ENCODE results near the gene KIFC3.

KIFC3 gene

GRCh38 chr16:57757326-57757786 lies 44.9 kb downstream of the KIFC3 start:
- no peak overlapping the region for H3K4me3 ChIP-seq (ENCODE audit: low read depth, low read length)
- peak; percentile 94 for TF ChIP-seq CTCF (IDR thresholded peaks at IDR 0.05; ENCODE audit: low read depth, low read length)

GRCh38 chr16:57756424-57757325 lies 45.6 kb downstream of the KIFC3 start:
- no peak overlapping the region for H3K4me3 ChIP-seq (ENCODE audit: low read depth, low read length)
- no peak for TF ChIP-seq CTCF (IDR thresholded peaks at IDR 0.05; ENCODE audit: low read depth, low read length)

- TF ChIP-seq CTCF (IDR thresholded peaks at IDR 0.05; ENCODE audit: low read depth, low read length), result no peak
- no peak overlapping the region for H3K4me3 ChIP-seq (ENCODE audit: low read depth, low read length)
Measured at GRCh38 chr16:57755726-57756423, 46.4 kb downstream of the KIFC3 start.

- no peak for TF ChIP-seq CTCF (IDR thresholded peaks at IDR 0.05; ENCODE audit: low read depth, low read length)
- H3K4me3 ChIP-seq (ENCODE audit: low read depth, low read length), result no peak overlapping the region
Measured at GRCh38 chr16:57755061-57755684, 47.1 kb downstream of the KIFC3 start.

GRCh38 chr16:57754354-57755060 lies 47.8 kb downstream of the KIFC3 start:
- no peak overlapping the region for H3K4me3 ChIP-seq (ENCODE audit: low read depth, low read length)
- TF ChIP-seq CTCF (IDR thresholded peaks at IDR 0.05; ENCODE audit: low read depth, low read length), result no peak

- no peak for TF ChIP-seq CTCF (IDR thresholded peaks at IDR 0.05; ENCODE audit: low read depth, low read length)
- H3K4me3 ChIP-seq (ENCODE audit: low read depth, low read length), result no peak overlapping the region
Measured at GRCh38 chr16:57753448-57754353, 48.6 kb downstream of the KIFC3 start.

Measured in WI38 (cell line).